HepG2 (cell line): Measurements from ENCODE around the gene NOS1AP. TPM values are rescaled to one million over a fixed set of nuclear protein-coding genes. Genes with fewer than 3 reads are reported as not detected.

Source experiments
- DPF2 ChIP-seq: sonication (generic); formaldehyde crosslinking; IDR thresholded peaks from 2 replicates; pipeline ENCODE4 v1.4.0; 2020; ENCODE audit warnings: mild to moderate bottlenecking, low read depth, missing genetic modification reagents, borderline replicate concordance
- MLLT10 ChIP-seq: sonication (generic); formaldehyde crosslinking; IDR thresholded peaks from 2 replicates; pipeline ENCODE4 v1.4.0; 2020; ENCODE audit warnings: missing genetic modification reagents
- NFKBIZ ChIP-seq: IDR thresholded peaks from 2 replicates; pipeline ENCODE4 v1.6.1; 2018; ENCODE audit warnings: missing genetic modification reagents, missing compliant biosample characterization
- PLRG1 ChIP-seq: fragments of 450-650 bp; conservative IDR thresholded peaks from 2 replicates; pipeline ENCODE4 v1.6.1; 2016
- RORA ChIP-seq: sonication (generic); formaldehyde crosslinking; IDR thresholded peaks from 2 replicates; pipeline ENCODE4 v1.5.0; 2020; ENCODE audit warnings: mild to moderate bottlenecking, missing genetic modification reagents, moderate library complexity
- TEAD3 ChIP-seq: optimal IDR thresholded peaks from 2 replicates; pipeline ENCODE3; 2016; ENCODE audit warnings: borderline replicate concordance
- ZBTB21 ChIP-seq: sonication (generic); formaldehyde crosslinking; IDR thresholded peaks from 2 replicates; pipeline ENCODE4 v1.4.0; 2020; ENCODE audit warnings: missing genetic modification reagents
- ZNF143 ChIP-seq: sonication (generic); formaldehyde crosslinking; IDR thresholded peaks from 2 replicates; pipeline ENCODE4 v1.4.0; 2020; ENCODE audit warnings: missing genetic modification reagents
- ZNF589 ChIP-seq: sonication (generic); formaldehyde crosslinking; conservative IDR thresholded peaks from 2 replicates; pipeline ENCODE4 v1.8.0; 2022; ENCODE audit warnings: mild to moderate bottlenecking, moderate library complexity, missing genetic modification reagents
- ZNF720 ChIP-seq: sonication (generic); formaldehyde crosslinking; IDR thresholded peaks from 2 replicates; pipeline ENCODE4 v1.4.0; 2020; ENCODE audit warnings: missing genetic modification reagents
- ZSCAN22 ChIP-seq: sonication (generic); formaldehyde crosslinking; IDR thresholded peaks from 2 replicates; pipeline ENCODE4 v1.4.0; 2020; ENCODE audit warnings: mild to moderate bottlenecking, missing genetic modification reagents
- polyA plus RNA-seq, 8 experiments: library from polyadenylated mRNA; depleted of rRNA in 3 of 8; stranded (reverse) in 7 of 8; unstranded in 1 of 8; fragments of >200 nt; fragmentation: Illumina TruSeq in 4 of 8; extraction: Trizol in 4 of 8; gene quantifications; 2 replicates each; pipeline versions ENCODE4 v1.2.1 to v1.2.3, GENCODE V29; 2011 to 2016; ENCODE audit warnings: low read depth in 4 of 8, missing spikeins in 1 of 8, mixed read lengths in 1 of 8; ENCODE audit not compliant: insufficient read depth in 1 of 8
- total RNA-seq, 5 experiments: library from RNA; depleted of rRNA; stranded (reverse); fragments of >200 nt; fragmentation: Illumina TruSeq; extraction: Trizol; gene quantifications; 2 replicates each; pipeline ENCODE4 v1.2.3, GENCODE V29; 2016; ENCODE audit warnings: low read depth in 1 of 5
- TF ChIP-seq, protein P1 (sequence below), 2 experiments: sonication (generic) in 1 of 2; formaldehyde crosslinking in 1 of 2; IDR thresholded peaks; 2 replicates each; pipeline versions ENCODE4 v1.6.1 to v1.9.0; 2014 to 2022; ENCODE audit warnings: antibody characterized with exemption in 1 of 2, borderline replicate concordance in 1 of 2, inconsistent platforms in 1 of 2, low read depth in 1 of 2, missing genetic modification reagents in 1 of 2
- TF ChIP-seq, protein P2 (sequence below): sonication (generic); formaldehyde crosslinking; IDR thresholded peaks from 2 replicates; pipeline ENCODE4 v1.5.0; 2020; ENCODE audit warnings: missing genetic modification reagents
- TF ChIP-seq, protein P3 (sequence below): conservative IDR thresholded peaks from 2 replicates; pipeline ENCODE4 v1.6.1; 2018; ENCODE audit warnings: missing genetic modification reagents
- TF ChIP-seq, protein P4 (sequence below): sonication (generic); formaldehyde crosslinking; IDR thresholded peaks from 2 replicates; pipeline ENCODE4 v1.4.0; 2020; ENCODE audit warnings: missing genetic modification reagents, mild to moderate bottlenecking, borderline replicate concordance

Gene NOS1AP
- total and polyA plus RNA-seq, 2 of the 13 experiments (the other 11 are each of a cell fraction or from before 2014, with no cell fraction given), result 2.0 to 3.3 TPM

DNA sequence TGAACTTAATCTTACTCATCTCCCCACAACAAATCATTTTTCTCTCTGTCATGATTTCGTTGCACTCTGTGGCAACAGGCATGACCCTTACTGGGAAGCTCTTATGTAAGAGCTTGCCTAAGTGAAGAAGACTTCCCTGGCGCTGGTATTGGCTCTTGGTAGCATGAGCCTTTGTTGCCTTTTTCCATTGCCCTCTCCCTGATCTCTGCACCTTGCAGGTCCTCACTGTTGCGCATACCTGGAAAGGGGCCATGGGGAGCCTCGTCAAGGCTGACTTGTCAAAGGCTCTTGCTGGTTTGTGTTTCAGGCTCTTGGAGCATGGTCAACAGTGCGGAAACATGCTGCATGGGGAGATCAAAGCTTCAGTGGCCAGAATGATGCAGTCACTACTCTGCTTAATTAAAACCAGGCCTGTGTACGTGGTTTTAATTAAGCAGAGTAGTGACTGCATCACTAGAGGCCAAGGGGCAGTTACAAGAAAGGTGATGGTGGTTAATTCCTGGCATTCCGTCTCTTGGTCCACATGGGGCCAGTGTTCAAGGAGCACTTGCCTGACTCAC is 165.8 kb downstream of the NOS1AP start (continued):
- TF ChIP-seq, protein P1, sequence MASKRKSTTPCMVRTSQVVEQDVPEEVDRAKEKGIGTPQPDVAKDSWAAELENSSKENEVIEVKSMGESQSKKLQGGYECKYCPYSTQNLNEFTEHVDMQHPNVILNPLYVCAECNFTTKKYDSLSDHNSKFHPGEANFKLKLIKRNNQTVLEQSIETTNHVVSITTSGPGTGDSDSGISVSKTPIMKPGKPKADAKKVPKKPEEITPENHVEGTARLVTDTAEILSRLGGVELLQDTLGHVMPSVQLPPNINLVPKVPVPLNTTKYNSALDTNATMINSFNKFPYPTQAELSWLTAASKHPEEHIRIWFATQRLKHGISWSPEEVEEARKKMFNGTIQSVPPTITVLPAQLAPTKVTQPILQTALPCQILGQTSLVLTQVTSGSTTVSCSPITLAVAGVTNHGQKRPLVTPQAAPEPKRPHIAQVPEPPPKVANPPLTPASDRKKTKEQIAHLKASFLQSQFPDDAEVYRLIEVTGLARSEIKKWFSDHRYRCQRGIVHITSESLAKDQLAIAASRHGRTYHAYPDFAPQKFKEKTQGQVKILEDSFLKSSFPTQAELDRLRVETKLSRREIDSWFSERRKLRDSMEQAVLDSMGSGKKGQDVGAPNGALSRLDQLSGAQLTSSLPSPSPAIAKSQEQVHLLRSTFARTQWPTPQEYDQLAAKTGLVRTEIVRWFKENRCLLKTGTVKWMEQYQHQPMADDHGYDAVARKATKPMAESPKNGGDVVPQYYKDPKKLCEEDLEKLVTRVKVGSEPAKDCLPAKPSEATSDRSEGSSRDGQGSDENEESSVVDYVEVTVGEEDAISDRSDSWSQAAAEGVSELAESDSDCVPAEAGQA (IDR thresholded peaks at IDR 0.05; ENCODE audit: low read depth), result no peak
- TF ChIP-seq, protein P1 (CRISPR knock-in tag; IDR thresholded peaks at IDR 0.05; ENCODE audit: borderline replicate concordance), result no peak
- TF ChIP-seq ZNF143 (CRISPR knock-in tag) (no peak; the same call in 1 of the 2 replicates), NFKBIZ (CRISPR knock-in tag) (0 out of 2 replicates have a peak, but pooled peaks have one; percentile 29), RORA (no peak), ZNF589 (no peak), ZNF720 (CRISPR knock-in tag) (no peak), PLRG1 (no peak), TEAD3 (CRISPR knock-in tag) (peak; percentile 92), ZSCAN22 (no peak), DPF2 (CRISPR knock-in tag) (no peak), ZBTB21 (CRISPR knock-in tag) (no peak), MLLT10 (CRISPR knock-in tag) (no peak)
- TF ChIP-seq, protein P2, sequence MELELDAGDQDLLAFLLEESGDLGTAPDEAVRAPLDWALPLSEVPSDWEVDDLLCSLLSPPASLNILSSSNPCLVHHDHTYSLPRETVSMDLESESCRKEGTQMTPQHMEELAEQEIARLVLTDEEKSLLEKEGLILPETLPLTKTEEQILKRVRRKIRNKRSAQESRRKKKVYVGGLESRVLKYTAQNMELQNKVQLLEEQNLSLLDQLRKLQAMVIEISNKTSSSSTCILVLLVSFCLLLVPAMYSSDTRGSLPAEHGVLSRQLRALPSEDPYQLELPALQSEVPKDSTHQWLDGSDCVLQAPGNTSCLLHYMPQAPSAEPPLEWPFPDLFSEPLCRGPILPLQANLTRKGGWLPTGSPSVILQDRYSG, result no peak
- TF ChIP-seq, protein P3, sequence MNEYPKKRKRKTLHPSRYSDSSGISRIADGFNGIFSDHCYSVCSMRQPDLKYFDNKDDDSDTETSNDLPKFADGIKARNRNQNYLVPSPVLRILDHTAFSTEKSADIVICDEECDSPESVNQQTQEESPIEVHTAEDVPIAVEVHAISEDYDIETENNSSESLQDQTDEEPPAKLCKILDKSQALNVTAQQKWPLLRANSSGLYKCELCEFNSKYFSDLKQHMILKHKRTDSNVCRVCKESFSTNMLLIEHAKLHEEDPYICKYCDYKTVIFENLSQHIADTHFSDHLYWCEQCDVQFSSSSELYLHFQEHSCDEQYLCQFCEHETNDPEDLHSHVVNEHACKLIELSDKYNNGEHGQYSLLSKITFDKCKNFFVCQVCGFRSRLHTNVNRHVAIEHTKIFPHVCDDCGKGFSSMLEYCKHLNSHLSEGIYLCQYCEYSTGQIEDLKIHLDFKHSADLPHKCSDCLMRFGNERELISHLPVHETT (CRISPR knock-in tag), result no peak
- TF ChIP-seq, protein P4, sequence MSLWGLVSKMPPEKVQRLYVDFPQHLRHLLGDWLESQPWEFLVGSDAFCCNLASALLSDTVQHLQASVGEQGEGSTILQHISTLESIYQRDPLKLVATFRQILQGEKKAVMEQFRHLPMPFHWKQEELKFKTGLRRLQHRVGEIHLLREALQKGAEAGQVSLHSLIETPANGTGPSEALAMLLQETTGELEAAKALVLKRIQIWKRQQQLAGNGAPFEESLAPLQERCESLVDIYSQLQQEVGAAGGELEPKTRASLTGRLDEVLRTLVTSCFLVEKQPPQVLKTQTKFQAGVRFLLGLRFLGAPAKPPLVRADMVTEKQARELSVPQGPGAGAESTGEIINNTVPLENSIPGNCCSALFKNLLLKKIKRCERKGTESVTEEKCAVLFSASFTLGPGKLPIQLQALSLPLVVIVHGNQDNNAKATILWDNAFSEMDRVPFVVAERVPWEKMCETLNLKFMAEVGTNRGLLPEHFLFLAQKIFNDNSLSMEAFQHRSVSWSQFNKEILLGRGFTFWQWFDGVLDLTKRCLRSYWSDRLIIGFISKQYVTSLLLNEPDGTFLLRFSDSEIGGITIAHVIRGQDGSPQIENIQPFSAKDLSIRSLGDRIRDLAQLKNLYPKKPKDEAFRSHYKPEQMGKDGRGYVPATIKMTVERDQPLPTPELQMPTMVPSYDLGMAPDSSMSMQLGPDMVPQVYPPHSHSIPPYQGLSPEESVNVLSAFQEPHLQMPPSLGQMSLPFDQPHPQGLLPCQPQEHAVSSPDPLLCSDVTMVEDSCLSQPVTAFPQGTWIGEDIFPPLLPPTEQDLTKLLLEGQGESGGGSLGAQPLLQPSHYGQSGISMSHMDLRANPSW (CRISPR knock-in tag), result no peak
